Endometrial microvascular endothelial cells (primary cell): ENCODE results near the gene DICER1. TPM values are rescaled to one million over a fixed set of nuclear protein-coding genes. Genes with fewer than 3 reads are reported as not detected.

ENCODE experiments used
- in situ Hi-C: cut with HindIII; loops from 2 replicates; pipeline ENCODE4 v1.10.0; 2017; ENCODE audit warnings: low sequenced_read_pairs, low pct_unique_long_range_greater_than_20kb; ENCODE audit errors: inconsistent ontology term
- total RNA-seq: library from RNA; depleted of rRNA; stranded (reverse); fragments of >200 nt; gene quantifications from one replicate; pipeline ENCODE4 v1.2.3, GENCODE V29; 2015; ENCODE audit errors: inconsistent ontology term

DICER1 gene
- total RNA-seq, 1 donor from 2014 or later: 27.5 TPM

- in situ Hi-C loops: no loop called here
Measured at GRCh38 chr14:95104911-95105310, 52.4 kb downstream of the DICER1 start.

GRCh38 chr14:95102680-95103044, 54.7 kb downstream of the DICER1 start:
- in situ Hi-C loops: no loop called here

GRCh38 chr14:95101736-95102679, 55.3 kb downstream of the DICER1 start:
- in situ Hi-C loops: no loop called here

GRCh38 chr14:95098984-95099599, 58.2 kb downstream of the DICER1 start:
- in situ Hi-C loops: no loop called here

DNA sequence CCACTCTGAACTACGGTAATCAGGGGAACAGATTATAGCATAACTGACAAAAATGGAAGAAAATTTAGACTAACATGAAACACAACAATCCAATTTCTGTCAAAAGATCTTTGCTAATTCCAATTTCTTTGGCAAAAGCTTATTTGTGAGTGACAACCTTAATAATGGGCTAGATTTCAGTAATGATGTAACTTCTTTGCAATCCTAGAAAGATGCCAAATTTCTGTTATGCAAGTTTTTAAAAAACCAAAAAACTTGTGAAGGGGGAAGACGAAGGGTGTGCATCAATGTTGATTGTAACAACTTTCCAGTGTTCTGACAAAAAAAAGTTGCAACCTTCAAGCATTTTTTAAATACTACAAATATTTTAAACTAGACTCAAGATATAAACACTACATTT, 59.9 kb downstream of the DICER1 start:
- in situ Hi-C loops: no loop called here

GRCh38 chr14:95096476-95096875, 60.9 kb downstream of the DICER1 start:
- in situ Hi-C loops: no loop called here

DNA sequence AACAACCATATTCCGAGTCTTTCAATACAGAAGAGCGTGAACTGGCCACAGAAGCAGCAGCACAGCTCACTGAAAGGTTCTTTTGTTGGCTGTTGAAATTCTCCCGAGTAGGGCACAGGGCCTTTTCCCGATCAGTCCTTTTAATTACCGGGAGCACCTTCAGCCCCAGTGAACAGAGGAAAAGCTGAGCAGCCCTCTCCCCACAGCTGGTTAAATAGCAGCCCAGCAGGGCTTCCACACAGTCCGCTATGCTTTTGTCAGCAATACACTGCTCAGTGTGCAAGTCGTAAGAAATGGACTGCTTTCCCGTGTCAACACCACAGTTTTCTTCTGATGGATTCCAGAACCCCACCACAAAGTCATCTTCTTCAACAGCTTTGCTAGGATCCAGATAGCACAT, 61.3 kb downstream of the DICER1 start:
- in situ Hi-C loops: no loop called here

- in situ Hi-C loops: no loop called here
Measured at GRCh38 chr14:95092723-95093122, 64.6 kb downstream of the DICER1 start.

DNA sequence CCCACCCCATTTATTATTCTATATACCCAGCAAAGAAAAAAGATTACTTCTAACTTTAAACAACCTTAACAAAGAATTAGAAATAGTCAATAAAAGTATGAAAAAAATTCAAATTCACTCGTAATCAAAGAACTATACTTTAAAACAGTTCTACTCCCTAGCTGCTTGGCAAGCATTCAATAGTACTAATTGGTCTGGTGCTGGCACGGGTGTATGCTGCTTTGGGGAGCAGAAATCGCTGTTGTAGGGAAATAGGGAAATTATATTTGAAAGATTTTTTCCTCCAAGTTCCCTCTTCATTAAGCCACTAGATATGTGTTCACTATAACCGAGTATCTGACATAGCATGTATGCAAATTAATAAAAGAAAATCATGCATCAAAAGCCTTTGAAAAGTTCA, 65.7 kb downstream of the DICER1 start:
- in situ Hi-C loops: no loop called here

GRCh38 chr14:95088665-95089064, 68.7 kb downstream of the DICER1 start:
- in situ Hi-C loops: no loop called here

GRCh38 chr14:95087619-95088018, 69.7 kb downstream of the DICER1 start:
- in situ Hi-C loops: no loop called here

DNA sequence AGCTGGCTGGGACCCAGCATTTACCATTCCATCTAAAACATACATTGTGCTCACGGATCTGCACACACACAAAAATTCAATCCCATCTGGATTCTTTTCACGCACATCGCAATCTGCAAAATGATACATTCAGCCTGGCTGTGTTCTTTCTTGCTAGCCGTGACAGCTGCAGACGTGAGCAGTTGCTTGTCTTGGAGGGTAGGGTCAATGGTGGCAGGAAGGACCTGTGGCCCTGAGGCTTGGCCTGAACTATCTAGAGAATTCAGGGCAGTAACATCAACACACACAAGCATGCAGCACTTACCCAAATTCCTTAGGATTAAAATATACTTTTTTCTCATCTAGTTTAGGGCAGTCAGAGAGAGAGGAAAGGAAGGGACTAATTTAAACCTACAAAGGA, 72.0 kb downstream of the DICER1 start:
- in situ Hi-C loops: no loop called here

GRCh38 chr14:95078867-95079266, 78.5 kb downstream of the DICER1 start:
- in situ Hi-C loops: no loop called here

DNA sequence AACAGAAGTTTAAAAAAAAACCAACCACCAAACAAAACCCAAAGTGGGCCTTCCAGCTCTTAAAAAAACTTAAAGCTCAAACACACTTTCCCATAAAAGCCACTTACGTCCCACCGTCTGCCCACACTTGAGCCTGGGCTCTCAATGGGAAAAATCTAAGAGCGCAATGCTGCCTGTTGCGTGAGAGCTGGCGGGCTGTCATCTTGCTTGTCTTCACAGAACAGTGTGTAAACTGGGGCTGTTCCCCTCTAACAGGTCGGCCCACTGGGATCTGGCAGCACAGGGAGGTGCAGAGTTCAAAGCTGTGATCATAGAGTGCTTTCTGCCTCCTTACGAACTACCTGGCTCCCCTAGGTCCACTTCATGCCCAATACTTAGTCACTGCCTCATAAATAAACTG, 80.0 kb downstream of the DICER1 start:
- in situ Hi-C loops: no loop called here

GRCh38 chr14:95075789-95076188, 81.5 kb downstream of the DICER1 start:
- in situ Hi-C loops: no loop called here

GRCh38 chr14:95073947-95074346, 83.4 kb downstream of the DICER1 start:
- in situ Hi-C loops: no loop called here

GRCh38 chr14:95072310-95072905, 84.9 kb downstream of the DICER1 start:
- in situ Hi-C loops: no loop called here

GRCh38 chr14:95071649-95072280, 85.6 kb downstream of the DICER1 start:
- in situ Hi-C loops: no loop called here

- in situ Hi-C loops: no loop called here
Measured at GRCh38 chr14:95070748-95071435, 86.4 kb downstream of the DICER1 start.
